Stimulated activated CD8-positive, alpha-beta memory T cell treated with anti-CD3 and anti-CD28 coated beads, Interleukin-7, amount 100 ng/mL, for 24 hours (primary cell): ENCODE measurements around the gene ATXN1.
A peak's percentile ranks its signal among the peaks of the same experiment; 100 is the strongest.

ENCODE experiments used
- DNase-seq: peaks from one replicate; pipeline ENCODE4 v3.0.0-alpha.2; 2020; ENCODE audit warnings: low read depth

The ATXN1 gene

DNA sequence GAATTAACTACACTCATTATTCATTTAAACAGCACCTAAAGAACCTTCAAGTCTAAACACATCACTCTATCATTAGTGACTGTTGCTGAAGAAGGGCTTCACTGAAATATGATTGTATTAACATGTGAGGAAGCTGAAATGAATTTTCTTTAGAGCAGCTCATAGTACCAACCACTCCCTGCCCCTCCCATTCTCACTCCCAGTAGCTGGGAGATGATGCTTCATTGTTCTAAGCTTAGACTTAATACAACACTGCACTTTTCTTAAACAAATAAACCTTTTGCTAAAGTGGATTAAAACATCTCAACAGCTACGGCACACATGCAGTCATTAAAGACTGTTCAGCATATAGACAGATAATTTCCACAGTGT lies 63.1 kb downstream of the ATXN1 start:
- no peak for DNase-seq

DNA sequence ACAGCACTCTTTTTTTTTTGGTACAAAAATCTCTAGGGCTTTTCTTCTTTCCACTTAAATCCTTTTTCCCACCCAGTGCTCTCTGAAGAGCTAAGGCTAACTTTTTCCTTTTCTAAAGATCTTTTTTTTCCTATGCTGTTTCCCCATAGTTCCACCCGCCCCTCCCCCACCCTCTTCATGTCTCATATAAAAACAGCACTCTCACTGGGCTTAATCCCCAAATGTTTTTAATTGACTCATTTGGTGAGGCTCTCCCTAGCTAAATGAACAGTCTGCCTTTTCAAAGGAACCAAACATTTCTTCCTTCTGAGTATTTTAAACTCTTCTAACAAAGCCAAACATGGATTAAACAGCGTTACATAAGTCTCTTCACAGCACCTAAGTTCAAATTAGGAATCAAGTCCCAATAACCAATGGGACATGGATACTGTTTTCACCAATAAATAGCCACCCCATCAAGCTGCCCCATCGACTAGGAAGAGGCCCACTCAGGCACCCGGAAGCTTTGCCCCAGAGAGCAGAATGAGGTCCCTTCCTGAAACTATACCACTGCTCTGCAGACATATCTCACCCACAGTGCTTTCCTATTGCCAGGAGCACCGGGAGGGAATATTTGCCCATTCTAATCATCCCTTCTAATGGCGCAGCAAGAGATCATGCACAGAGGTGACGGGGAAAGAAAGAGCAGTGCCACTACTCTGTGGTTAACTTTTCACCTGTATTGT lies 63.7 kb downstream of the ATXN1 start:
- DNase-seq, result no peak

- no peak for DNase-seq
Measured at GRCh38 chr6:16696496-16696895, 64.8 kb downstream of the ATXN1 start.

GRCh38 chr6:16694781-16695578 lies 66.3 kb downstream of the ATXN1 start:
- no peak for DNase-seq

GRCh38 chr6:16691324-16691723 lies 69.9 kb downstream of the ATXN1 start:
- no peak for DNase-seq

DNA sequence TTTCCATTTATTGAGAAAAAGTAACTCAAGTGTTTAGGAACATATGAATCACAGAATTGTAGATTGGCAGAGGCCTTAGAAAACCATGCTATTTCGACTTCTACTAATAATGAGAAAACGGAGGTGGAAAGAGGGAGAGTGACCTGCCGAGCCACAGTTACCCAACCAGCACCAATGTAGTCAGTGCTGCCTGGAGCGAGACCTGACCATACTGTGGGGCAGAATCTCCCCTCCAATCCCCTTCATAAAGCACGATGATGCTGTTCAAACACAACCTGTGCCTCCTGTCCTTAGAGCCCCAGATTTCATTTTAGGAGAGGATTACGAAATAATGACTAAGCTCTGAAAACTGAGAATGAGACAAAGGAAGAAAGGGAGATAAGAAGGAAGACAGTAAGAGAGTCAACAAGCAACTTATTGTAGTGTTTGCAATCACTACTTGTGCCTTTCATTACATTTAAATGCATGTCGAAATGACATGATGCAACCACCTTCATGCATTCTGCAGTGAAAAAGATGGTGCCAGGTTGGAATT lies 70.6 kb downstream of the ATXN1 start:
- no peak for DNase-seq

GRCh38 chr6:16689788-16690607 lies 71.3 kb downstream of the ATXN1 start:
- DNase-seq, result no peak

DNA sequence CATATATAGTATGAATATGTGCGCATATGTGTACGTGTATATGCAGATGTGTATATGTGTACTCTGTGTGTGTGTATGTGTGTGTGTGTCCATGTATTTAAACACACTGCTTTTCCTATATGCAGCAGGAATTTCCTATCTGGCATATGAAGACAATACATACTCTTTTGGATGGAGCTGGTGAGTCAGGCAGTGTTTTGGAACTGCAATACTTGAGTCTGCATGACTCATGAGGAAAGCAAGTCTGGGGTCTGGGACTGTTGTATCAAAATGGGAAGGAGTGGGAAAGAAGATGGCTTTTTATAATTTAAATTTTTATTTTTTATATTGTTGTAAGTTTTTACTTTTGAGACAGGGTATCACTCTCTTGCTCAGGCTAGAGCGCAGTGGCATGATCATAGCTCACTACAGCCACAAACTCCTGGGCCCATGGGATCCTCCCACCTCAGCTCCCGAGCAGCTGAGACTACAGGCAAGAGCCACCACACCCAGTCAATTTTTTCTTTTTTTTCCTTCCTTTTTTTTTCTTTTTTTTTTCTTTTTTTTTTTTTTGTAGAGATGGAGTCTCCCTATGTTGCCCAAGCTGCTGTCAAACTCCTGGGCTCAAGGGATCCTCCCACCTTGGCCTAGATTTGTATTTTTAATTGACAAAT lies 72.2 kb downstream of the ATXN1 start:
- DNase-seq, result no peak

DNA sequence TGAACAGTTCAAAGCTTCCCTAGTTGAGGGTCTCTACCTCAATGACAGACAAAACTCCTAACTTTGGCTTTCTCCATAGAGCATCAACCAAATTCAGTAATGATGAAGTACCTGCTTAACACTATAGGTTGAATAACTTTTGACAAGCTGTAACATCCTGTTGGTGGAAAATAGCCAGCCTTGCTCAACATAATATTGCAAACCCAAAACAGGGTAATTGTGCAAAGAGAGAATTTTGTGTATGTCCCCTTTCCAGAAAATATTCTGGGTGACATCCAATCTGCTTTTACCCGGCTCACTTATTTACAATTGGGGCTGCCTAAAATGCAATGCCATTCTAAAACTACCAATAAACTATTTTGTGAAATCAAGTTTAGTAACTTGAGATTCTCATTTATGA lies 72.8 kb downstream of the ATXN1 start:
- DNase-seq, result no peak

- no peak for DNase-seq
Measured at GRCh38 chr6:16687045-16687444, 74.2 kb downstream of the ATXN1 start.

GRCh38 chr6:16684896-16685554 lies 76.2 kb downstream of the ATXN1 start:
- DNase-seq, result peak; percentile 78

GRCh38 chr6:16684195-16684689 lies 77.0 kb downstream of the ATXN1 start:
- no peak for DNase-seq

GRCh38 chr6:16683641-16684194 lies 77.5 kb downstream of the ATXN1 start:
- no peak for DNase-seq

- no peak for DNase-seq
Measured at GRCh38 chr6:16681260-16681873, 79.9 kb downstream of the ATXN1 start.

GRCh38 chr6:16679050-16679449 lies 82.2 kb downstream of the ATXN1 start:
- no peak for DNase-seq

- no peak for DNase-seq
Measured at GRCh38 chr6:16677458-16677857, 83.8 kb downstream of the ATXN1 start.

- no peak for DNase-seq
Measured at GRCh38 chr6:16676978-16677377, 84.3 kb downstream of the ATXN1 start.

GRCh38 chr6:16676376-16676775 lies 84.9 kb downstream of the ATXN1 start:
- no peak for DNase-seq

GRCh38 chr6:16674801-16675392 lies 86.4 kb downstream of the ATXN1 start:
- DNase-seq, result no peak
